SH-SY5Y (cell line): ENCODE results near the gene RPL22L1.

Experiments used
- GATA2 ChIP-seq: IDR thresholded peaks from 2 replicates; pipeline ENCODE4 v1.6.1; 2011; ENCODE audit warnings: mild to moderate bottlenecking, low read depth, low read length
- GATA3 ChIP-seq: IDR thresholded peaks from 2 replicates; pipeline ENCODE4 v1.6.1; 2011; ENCODE audit warnings: low read depth, mild to moderate bottlenecking, low read length, moderate library complexity

- TF ChIP-seq GATA3, result no peak
- no peak for TF ChIP-seq GATA2
Observed at GRCh38 chr3:170852324-170852723, 17.7 kb downstream of the RPL22L1 start.
